ENCODE measurements around the gene RNLS.

DNA sequence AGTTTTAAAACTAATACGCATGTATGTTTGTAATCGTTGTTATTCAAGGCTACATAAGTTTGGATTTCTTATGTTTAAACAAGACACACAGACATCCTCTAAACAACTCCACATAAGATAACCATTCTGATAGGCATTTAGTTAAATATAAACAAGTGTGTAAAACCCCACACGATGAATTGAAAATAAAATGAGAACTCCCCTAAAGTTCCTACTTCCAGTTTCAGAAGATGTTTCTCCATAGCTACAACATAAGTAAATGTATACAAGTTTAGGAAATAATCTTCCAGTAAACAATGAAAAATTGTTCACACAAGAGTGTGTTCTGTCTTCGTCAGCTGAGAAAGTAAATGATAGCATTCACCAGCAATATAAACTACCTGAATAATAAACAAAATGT, 246.8 kb downstream of the RNLS start:
- TF ChIP-seq NFYB (CRISPR knock-in tag; conservative IDR thresholded peaks at IDR 0.05; ENCODE audit: low read depth) (no peak), NFE2L1 (CRISPR knock-in tag; IDR thresholded peaks at IDR 0.05) (no peak), RORB (CRISPR knock-in tag; IDR thresholded peaks at IDR 0.05) (no peak), OVOL2 (CRISPR knock-in tag; IDR thresholded peaks at IDR 0.05; ENCODE audit: borderline replicate concordance) (no peak), IRF2 (CRISPR knock-in tag; IDR thresholded peaks at IDR 0.05; ENCODE audit: borderline replicate concordance, low read depth) (no peak), CREM (CRISPR knock-in tag; IDR thresholded peaks at IDR 0.05) (no peak)
- TF ChIP-seq, protein P1, sequence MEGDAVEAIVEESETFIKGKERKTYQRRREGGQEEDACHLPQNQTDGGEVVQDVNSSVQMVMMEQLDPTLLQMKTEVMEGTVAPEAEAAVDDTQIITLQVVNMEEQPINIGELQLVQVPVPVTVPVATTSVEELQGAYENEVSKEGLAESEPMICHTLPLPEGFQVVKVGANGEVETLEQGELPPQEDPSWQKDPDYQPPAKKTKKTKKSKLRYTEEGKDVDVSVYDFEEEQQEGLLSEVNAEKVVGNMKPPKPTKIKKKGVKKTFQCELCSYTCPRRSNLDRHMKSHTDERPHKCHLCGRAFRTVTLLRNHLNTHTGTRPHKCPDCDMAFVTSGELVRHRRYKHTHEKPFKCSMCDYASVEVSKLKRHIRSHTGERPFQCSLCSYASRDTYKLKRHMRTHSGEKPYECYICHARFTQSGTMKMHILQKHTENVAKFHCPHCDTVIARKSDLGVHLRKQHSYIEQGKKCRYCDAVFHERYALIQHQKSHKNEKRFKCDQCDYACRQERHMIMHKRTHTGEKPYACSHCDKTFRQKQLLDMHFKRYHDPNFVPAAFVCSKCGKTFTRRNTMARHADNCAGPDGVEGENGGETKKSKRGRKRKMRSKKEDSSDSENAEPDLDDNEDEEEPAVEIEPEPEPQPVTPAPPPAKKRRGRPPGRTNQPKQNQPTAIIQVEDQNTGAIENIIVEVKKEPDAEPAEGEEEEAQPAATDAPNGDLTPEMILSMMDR (IDR thresholded peaks at IDR 0.05), result no peak
- TF ChIP-seq, protein P2, sequence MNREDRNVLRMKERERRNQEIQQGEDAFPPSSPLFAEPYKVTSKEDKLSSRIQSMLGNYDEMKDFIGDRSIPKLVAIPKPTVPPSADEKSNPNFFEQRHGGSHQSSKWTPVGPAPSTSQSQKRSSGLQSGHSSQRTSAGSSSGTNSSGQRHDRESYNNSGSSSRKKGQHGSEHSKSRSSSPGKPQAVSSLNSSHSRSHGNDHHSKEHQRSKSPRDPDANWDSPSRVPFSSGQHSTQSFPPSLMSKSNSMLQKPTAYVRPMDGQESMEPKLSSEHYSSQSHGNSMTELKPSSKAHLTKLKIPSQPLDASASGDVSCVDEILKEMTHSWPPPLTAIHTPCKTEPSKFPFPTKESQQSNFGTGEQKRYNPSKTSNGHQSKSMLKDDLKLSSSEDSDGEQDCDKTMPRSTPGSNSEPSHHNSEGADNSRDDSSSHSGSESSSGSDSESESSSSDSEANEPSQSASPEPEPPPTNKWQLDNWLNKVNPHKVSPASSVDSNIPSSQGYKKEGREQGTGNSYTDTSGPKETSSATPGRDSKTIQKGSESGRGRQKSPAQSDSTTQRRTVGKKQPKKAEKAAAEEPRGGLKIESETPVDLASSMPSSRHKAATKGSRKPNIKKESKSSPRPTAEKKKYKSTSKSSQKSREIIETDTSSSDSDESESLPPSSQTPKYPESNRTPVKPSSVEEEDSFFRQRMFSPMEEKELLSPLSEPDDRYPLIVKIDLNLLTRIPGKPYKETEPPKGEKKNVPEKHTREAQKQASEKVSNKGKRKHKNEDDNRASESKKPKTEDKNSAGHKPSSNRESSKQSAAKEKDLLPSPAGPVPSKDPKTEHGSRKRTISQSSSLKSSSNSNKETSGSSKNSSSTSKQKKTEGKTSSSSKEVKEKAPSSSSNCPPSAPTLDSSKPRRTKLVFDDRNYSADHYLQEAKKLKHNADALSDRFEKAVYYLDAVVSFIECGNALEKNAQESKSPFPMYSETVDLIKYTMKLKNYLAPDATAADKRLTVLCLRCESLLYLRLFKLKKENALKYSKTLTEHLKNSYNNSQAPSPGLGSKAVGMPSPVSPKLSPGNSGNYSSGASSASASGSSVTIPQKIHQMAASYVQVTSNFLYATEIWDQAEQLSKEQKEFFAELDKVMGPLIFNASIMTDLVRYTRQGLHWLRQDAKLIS (CRISPR knock-in tag; IDR thresholded peaks at IDR 0.05; ENCODE audit: borderline replicate concordance), result no peak
- TF ChIP-seq, protein P3, sequence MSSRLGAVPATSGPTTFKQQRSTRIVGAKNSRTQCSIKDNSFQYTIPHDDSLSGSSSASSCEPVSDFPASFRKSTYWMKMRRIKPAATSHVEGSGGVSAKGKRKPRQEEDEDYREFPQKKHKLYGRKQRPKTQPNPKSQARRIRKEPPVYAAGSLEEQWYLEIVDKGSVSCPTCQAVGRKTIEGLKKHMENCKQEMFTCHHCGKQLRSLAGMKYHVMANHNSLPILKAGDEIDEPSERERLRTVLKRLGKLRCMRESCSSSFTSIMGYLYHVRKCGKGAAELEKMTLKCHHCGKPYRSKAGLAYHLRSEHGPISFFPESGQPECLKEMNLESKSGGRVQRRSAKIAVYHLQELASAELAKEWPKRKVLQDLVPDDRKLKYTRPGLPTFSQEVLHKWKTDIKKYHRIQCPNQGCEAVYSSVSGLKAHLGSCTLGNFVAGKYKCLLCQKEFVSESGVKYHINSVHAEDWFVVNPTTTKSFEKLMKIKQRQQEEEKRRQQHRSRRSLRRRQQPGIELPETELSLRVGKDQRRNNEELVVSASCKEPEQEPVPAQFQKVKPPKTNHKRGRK (CRISPR knock-in tag; IDR thresholded peaks at IDR 0.05; ENCODE audit: borderline replicate concordance), result no peak

Measured in WTC11 (cell line).